NCI-H2107 (cell line): ENCODE data around the gene PCBP3.
"Not testable (repeated sequence)": the region's sequence is repeated elsewhere in the genome, so short reads cannot be mapped to it uniquely, and the experiment has no call there.

Experiments used
- DNase-seq: peaks from one replicate; lab custom pipeline; 2025; lab: John Stamatoyannopoulos, UW

PCBP3 gene

GRCh38 chr21:45613396-45613795 is 30.1 kb upstream of the PCBP3 start:
- no peak for DNase-seq

- DNase-seq = no peak
These were observed 29.6 kb upstream of the PCBP3 start for GRCh38 chr21:45613881-45614280.

GRCh38 chr21:45615145-45615711 is 28.3 kb upstream of the PCBP3 start:
- DNase-seq = no peak

- DNase-seq = no peak
These were observed 26.3 kb upstream of the PCBP3 start for GRCh38 chr21:45617021-45617921.

GRCh38 chr21:45618287-45618686 is 25.2 kb upstream of the PCBP3 start:
- DNase-seq = no peak

- DNase-seq = no peak
These were observed 24.6 kb upstream of the PCBP3 start for GRCh38 chr21:45618846-45619485.

GRCh38 chr21:45620201-45620923 is 23.2 kb upstream of the PCBP3 start:
- DNase-seq = no peak

- not testable (repeated sequence) for DNase-seq
These were observed 21.8 kb upstream of the PCBP3 start for GRCh38 chr21:45621435-45622331.

- no peak for DNase-seq
These were observed 21.0 kb upstream of the PCBP3 start for GRCh38 chr21:45622416-45623097.

GRCh38 chr21:45623436-45623835 is 20.1 kb upstream of the PCBP3 start:
- DNase-seq = no peak

- not testable (repeated sequence) for DNase-seq
These were observed 17.4 kb upstream of the PCBP3 start for GRCh38 chr21:45626127-45626526.

GRCh38 chr21:45629046-45629981 is 14.2 kb upstream of the PCBP3 start:
- DNase-seq = no peak

- no peak for DNase-seq
These were observed 13.3 kb upstream of the PCBP3 start for GRCh38 chr21:45630066-45630694.

- DNase-seq = no peak
These were observed 12.6 kb upstream of the PCBP3 start for GRCh38 chr21:45630876-45631275.

- no peak for DNase-seq
These were observed 12.0 kb upstream of the PCBP3 start for GRCh38 chr21:45631540-45631939.

- DNase-seq = no peak
These were observed 11.4 kb upstream of the PCBP3 start for GRCh38 chr21:45632160-45632559.

GRCh38 chr21:45632637-45633251 is 10.8 kb upstream of the PCBP3 start:
- DNase-seq = no peak

- DNase-seq = no peak
These were observed 8.9 kb upstream of the PCBP3 start for GRCh38 chr21:45634511-45635183.
